ENCODE results near the gene IGF2BP1.
"Not testable (repeated sequence)": the region's sequence is repeated elsewhere in the genome, so short reads cannot be mapped to it uniquely, and the experiment has no call there.

Gene IGF2BP1

GRCh38 chr17:49055181-49055927, 58.2 kb downstream of the IGF2BP1 start:
- DNase-seq = no peak

- DNase-seq = no peak
Observed at GRCh38 chr17:49061524-49061943, 64.3 kb downstream of the IGF2BP1 start.

DNA sequence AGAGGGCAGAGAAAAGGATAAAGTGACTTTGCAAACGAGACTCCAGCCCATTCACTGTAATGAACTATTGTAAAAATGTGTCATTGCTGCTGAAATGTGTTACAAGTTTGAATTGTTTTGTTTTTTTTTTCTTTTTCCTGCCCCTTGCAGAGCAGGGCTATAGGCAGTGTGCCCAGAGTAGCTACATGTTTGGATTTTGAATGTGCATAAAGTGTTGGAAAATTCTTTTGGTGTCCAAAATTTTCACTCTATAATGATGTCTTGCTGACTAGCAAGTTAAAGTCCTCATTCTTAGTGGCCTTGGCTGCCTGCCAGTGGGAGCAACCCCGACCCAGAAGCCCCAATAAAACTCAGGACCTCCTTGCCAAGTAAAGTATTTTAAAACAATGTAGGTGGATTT, 66.5 kb downstream of the IGF2BP1 start:
- DNase-seq = no peak

- DNase-seq = no peak
Observed at GRCh38 chr17:49067163-49067562, 70.0 kb downstream of the IGF2BP1 start.

GRCh38 chr17:49069585-49070273, 72.5 kb downstream of the IGF2BP1 start:
- no peak for DNase-seq

- no peak for DNase-seq
Observed at GRCh38 chr17:49071106-49071505, 73.9 kb downstream of the IGF2BP1 start.

DNA sequence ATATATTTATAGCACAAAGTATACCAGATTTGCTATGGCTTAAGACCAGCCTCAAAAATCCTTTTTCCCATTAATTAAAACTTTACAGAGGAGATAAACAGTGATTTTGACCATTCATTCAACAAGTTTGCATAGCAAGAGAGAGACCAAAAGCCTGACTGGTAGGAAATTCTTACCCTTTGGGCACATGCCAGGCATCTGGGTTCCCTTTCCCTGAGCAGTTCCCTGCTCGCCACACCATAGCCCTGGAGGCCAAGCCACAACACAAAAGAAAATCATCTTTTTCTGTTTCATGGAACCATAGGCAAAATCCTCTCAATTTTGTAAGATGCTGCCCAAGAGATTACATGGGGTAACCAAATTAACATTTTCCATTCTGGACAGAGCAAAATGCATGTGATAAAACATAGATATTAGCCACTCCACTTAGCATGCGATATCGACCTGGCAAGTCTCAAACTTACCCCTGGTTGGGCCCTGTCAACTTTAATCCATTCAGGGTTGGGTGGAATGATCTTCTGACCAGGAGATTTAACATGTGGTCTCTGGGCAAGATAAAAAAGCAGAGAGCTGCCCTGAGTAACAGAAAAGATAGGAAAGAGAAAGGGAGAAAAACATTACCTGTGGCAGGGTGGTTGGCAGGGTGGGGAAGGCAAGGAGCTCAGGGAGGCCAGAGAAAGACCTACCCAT, 77.8 kb downstream of the IGF2BP1 start:
- DNase-seq = no peak

GRCh38 chr17:49076573-49077384, 79.6 kb downstream of the IGF2BP1 start:
- DNase-seq = no peak

- DNase-seq = no peak
Observed at GRCh38 chr17:49078248-49078647, 81.1 kb downstream of the IGF2BP1 start.

- DNase-seq = no peak
Observed at GRCh38 chr17:49079840-49080663, 82.9 kb downstream of the IGF2BP1 start.

DNA sequence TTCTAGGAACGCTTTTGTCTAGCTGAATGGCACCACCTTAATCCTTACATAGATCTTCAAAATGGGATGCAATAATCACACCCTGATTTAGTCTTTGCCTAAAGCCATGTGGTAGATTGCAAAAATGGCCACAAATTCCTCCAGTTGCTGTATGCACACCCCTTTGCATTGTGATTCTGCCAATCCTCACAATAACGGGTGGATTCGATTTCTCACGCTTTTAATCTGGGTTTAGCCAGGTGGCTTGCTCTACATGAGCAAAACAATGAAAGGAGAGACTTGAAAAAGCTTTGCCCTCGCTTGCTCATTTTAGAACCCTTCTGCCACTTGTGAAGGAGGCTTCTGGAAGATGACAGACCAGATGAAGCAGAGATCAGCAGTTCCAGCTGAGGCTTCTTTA, 85.0 kb downstream of the IGF2BP1 start:
- DNase-seq = no peak

GRCh38 chr17:49085046-49085445, 87.9 kb downstream of the IGF2BP1 start:
- not testable (repeated sequence) for DNase-seq

GRCh38 chr17:49085565-49086315, 88.6 kb downstream of the IGF2BP1 start:
- DNase-seq = no peak

GRCh38 chr17:49086316-49086605, 89.1 kb downstream of the IGF2BP1 start:
- DNase-seq = no peak

DNA sequence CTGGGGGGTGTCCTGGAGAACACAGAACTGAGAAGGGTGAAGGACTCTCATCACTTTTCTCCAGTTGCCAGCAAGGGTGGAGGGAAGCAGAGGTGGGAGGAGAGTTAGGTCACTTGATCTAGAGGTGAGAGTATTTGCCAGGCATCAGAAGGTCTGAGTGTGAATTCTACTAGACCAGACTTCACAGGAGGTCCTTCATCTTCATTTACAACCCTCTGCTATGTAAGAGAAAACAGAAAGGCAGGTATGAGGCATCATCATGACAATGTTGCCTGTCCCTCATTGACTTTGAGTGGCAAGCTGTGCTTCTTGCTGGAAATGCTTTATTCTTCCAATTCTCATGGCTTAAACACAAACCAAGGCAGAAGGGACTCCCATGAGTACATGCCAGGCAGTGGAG, 89.5 kb downstream of the IGF2BP1 start:
- no peak for DNase-seq

GRCh38 chr17:49089094-49089493, 91.9 kb downstream of the IGF2BP1 start:
- no peak for DNase-seq

GRCh38 chr17:49090878-49091594, 93.9 kb downstream of the IGF2BP1 start:
- DNase-seq = no peak

DNA sequence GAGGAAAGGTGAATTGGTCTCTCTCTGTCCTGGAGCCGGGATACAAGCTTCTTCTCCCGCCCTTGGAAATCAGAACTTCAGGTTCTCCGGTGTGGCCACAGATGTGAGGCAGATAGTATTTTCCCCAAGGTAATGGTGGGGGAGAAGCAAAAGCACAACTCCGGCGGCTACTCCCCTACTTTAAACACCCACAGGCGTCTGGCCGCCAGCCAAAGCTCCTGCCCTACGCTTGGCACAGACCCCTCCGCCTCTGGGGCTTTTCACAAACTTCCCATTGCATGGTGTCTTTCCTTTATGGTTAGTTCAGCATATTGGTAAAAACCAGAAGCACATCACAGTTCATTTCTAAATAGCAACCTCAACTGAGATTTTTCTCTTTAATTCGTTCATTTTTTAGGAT, 95.9 kb downstream of the IGF2BP1 start:
- DNase-seq = no peak

DNA sequence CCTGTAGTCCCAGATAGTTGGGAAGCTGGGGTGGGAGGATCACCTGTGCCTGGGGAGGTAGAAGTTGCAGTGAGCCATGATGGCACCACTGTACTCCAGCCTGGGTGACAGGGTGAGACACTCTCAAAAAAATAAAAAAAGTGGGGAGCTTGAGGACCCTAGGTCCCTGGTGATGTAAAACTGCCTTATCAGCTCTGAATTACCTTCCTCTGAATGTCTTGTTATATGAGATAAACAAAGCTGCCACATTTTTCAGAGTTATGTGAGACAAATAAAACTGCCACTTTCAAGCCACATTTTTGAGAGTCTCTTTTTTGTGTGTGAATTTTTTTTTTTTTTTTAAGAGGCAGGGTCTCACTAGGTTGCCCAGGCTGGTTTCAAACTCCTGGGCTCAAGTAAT, 103.4 kb downstream of the IGF2BP1 start:
- no peak for DNase-seq

- DNase-seq = no peak
Observed at GRCh38 chr17:49101054-49101534, 103.9 kb downstream of the IGF2BP1 start.

- not testable (repeated sequence) for DNase-seq
Observed at GRCh38 chr17:49103360-49103759, 106.2 kb downstream of the IGF2BP1 start.

Data from CD4-positive, alpha-beta T cell treated with Interferon alpha-2 for 1 hour (primary cell).